Adipocyte (in vitro differentiated cells): ENCODE measurements around the gene WDR90.
A peak's percentile ranks its signal among the peaks of the same experiment; 100 is the strongest.

ENCODE experiments used
- DNase-seq: peaks from one replicate; pipeline ENCODE4 v3.0.0-alpha.2; 2015; ENCODE audit warnings: low read depth
- H3K27me3 ChIP-seq: replicated peaks from 2 replicates; pipeline ENCODE4 v1.7.0; 2013; ENCODE audit warnings: mild to moderate bottlenecking, low read length, moderate library complexity; ENCODE audit not compliant: control insufficient read depth, insufficient read depth
- H3K36me3 ChIP-seq: 2 replicates; pipeline ENCODE4 v1.7.0; 2013; ENCODE audit warnings: low read length, mild to moderate bottlenecking, moderate library complexity; ENCODE audit not compliant: control insufficient read depth, insufficient read depth, severe bottlenecking
- H3K4me1 ChIP-seq: 2 replicates; pipeline ENCODE4 v1.7.0; 2013; ENCODE audit warnings: mild to moderate bottlenecking, low read length, moderate library complexity; ENCODE audit not compliant: control insufficient read depth, insufficient read depth
- H3K4me3 ChIP-seq: 2 replicates; pipeline ENCODE4 v1.7.0; 2013; ENCODE audit warnings: mild to moderate bottlenecking, low read length, moderate library complexity
- H3K9ac ChIP-seq: 2 replicates; pipeline ENCODE4 v1.7.0; 2013; ENCODE audit warnings: mild to moderate bottlenecking, low read length, moderate library complexity
- H3K9me3 ChIP-seq: 2 replicates; pipeline ENCODE4 v1.7.0; 2013; ENCODE audit warnings: mild to moderate bottlenecking, low read length, moderate library complexity; ENCODE audit not compliant: control insufficient read depth

The WDR90 gene

GRCh38 chr16:634051-634670, 15.0 kb upstream of the WDR90 start:
- Histone ChIP-seq H3K4me1 (peaks cover 14% of the 10 kb centered on the region), H3K36me3 (peaks cover 7% of the 10 kb centered on the region)

GRCh38 chr16:634996-635395, 14.2 kb upstream of the WDR90 start:
- Histone ChIP-seq H3K36me3 (peaks cover 7% of the 10 kb centered on the region), H3K9ac (peak overlapping the region; percentile 93), H3K27me3 (no peaks in the 10 kb centered on the region), H3K4me3 (peak overlapping the region; percentile 87), H3K4me1 (peaks cover 11% of the 10 kb centered on the region), H3K9me3 (no peaks in the 10 kb centered on the region)
- no peak for DNase-seq

More at GRCh38 chr16:634051-634670, 15.0 kb upstream of the WDR90 start:
- H3K4me3 ChIP-seq, result no peak overlapping the region
- DNase-seq, result no peak
- no peaks in the 10 kb centered on the region for H3K9me3 ChIP-seq
- no peaks in the 10 kb centered on the region for H3K27me3 ChIP-seq
- no peak overlapping the region for H3K9ac ChIP-seq

GRCh38 chr16:635573-636205, 13.5 kb upstream of the WDR90 start:
- H3K4me1 ChIP-seq, result peaks cover 5% of the 10 kb centered on the region
- no peaks in the 10 kb centered on the region for H3K9me3 ChIP-seq
- H3K27me3 ChIP-seq, result no peaks in the 10 kb centered on the region
- peak overlapping the region; percentile 93 for H3K9ac ChIP-seq
- DNase-seq, result peak; percentile 15
- H3K4me3 ChIP-seq, result peak overlapping the region; percentile 87
- H3K36me3 ChIP-seq, result peaks cover 7% of the 10 kb centered on the region

GRCh38 chr16:636206-637080, 12.7 kb upstream of the WDR90 start, which contains the start of gene METTL26:
Gene METTL26 (minus strand): TSS chr16:636305. CDS start chr16:636290, 15 bp downstream.
- no peaks in the 10 kb centered on the region for H3K27me3 ChIP-seq
- H3K9ac ChIP-seq, result peak within 1 kb of the TSS; percentile 93

GRCh38 chr16:637081-638018, 11.8 kb upstream of the WDR90 start:
- H3K4me1 ChIP-seq, result peaks cover 5% of the 10 kb centered on the region
- H3K9ac ChIP-seq, result peak overlapping the region; percentile 93
- H3K36me3 ChIP-seq, result peaks cover 7% of the 10 kb centered on the region
- H3K27me3 ChIP-seq, result no peaks in the 10 kb centered on the region
- H3K4me3 ChIP-seq, result peak overlapping the region; percentile 87
- no peaks in the 10 kb centered on the region for H3K9me3 ChIP-seq
- peak; percentile 96 for DNase-seq

More at GRCh38 chr16:636206-637080, 12.7 kb upstream of the WDR90 start, which contains the start of gene METTL26:
- Histone ChIP-seq H3K36me3 (peaks cover 7% of the 10 kb centered on the region), H3K9me3 (no peaks in the 10 kb centered on the region), H3K4me3 (peak within 1 kb of the TSS; percentile 87), H3K4me1 (peaks cover 5% of the 10 kb centered on the region)
- peak; percentile 98 for DNase-seq

- no peak for DNase-seq
- Histone ChIP-seq H3K4me3 (no peak overlapping the region), H3K9ac (no peak overlapping the region), H3K27me3 (no peaks in the 10 kb centered on the region), H3K4me1 (peaks cover 7% of the 10 kb centered on the region), H3K36me3 (peaks cover 7% of the 10 kb centered on the region), H3K9me3 (no peaks in the 10 kb centered on the region)
Observed at GRCh38 chr16:638034-638543, 11.1 kb upstream of the WDR90 start.

- Histone ChIP-seq H3K36me3 (peaks cover 5% of the 10 kb centered on the region), H3K27me3 (no peaks in the 10 kb centered on the region), H3K9ac (no peak overlapping the region), H3K9me3 (no peaks in the 10 kb centered on the region), H3K4me3 (no peak overlapping the region), H3K4me1 (peaks cover 9% of the 10 kb centered on the region)
- no peak for DNase-seq
Observed at GRCh38 chr16:638836-639235, 10.3 kb upstream of the WDR90 start.

- peak overlapping the region; percentile 96 for H3K9ac ChIP-seq
- no peaks in the 10 kb centered on the region for H3K36me3 ChIP-seq
- H3K9me3 ChIP-seq, result no peaks in the 10 kb centered on the region
- no peak for DNase-seq
- no peaks in the 10 kb centered on the region for H3K27me3 ChIP-seq
- H3K4me3 ChIP-seq, result no peak overlapping the region
- peaks cover 13% of the 10 kb centered on the region for H3K4me1 ChIP-seq
Observed at GRCh38 chr16:640614-641013, 8.6 kb upstream of the WDR90 start.

GRCh38 chr16:641326-642188, 7.6 kb upstream of the WDR90 start, which contains the start of gene MCRIP2:
Gene MCRIP2 (plus strand): TSS chr16:641828. CDS start chr16:641992, 164 bp downstream.
- DNase-seq, result peak; percentile 89
- H3K4me1 ChIP-seq, result peaks cover 22% of the 10 kb centered on the region
- no peaks in the 10 kb centered on the region for H3K36me3 ChIP-seq
- H3K27me3 ChIP-seq, result no peaks in the 10 kb centered on the region
- H3K4me3 ChIP-seq, result peak within 1 kb of the TSS; percentile 87
- peak within 1 kb of the TSS; percentile 96 for H3K9ac ChIP-seq
- H3K9me3 ChIP-seq, result no peaks in the 10 kb centered on the region
